NCI-H2171 treated with DMSO at 0.1 percent for 48 hours (cell line): ENCODE measurements around the gene HBM.
A peak's percentile ranks its signal among the peaks of the same experiment; 100 is the strongest.
"Not testable (repeated sequence)": the region's sequence is repeated elsewhere in the genome, so short reads cannot be mapped to it uniquely, and the experiment has no call there.

Experiments used
- DNase-seq: peaks from one replicate; lab custom pipeline; 2025; lab: John Stamatoyannopoulos, UW

The HBM gene

GRCh38 chr16:185213-185612 lies 19.4 kb downstream of the HBM start:
- DNase-seq, result no peak

- no peak for DNase-seq
Measured at GRCh38 chr16:185691-186090, 19.9 kb downstream of the HBM start.

GRCh38 chr16:187330-187729 lies 21.6 kb downstream of the HBM start:
- DNase-seq, result no peak

- DNase-seq, result peak; percentile 32
Measured at GRCh38 chr16:188674-189073, 22.9 kb downstream of the HBM start.

GRCh38 chr16:189604-190186 lies 23.9 kb downstream of the HBM start:
- DNase-seq, result no peak

GRCh38 chr16:191831-192230 lies 26.1 kb downstream of the HBM start:
- no peak for DNase-seq

- no peak for DNase-seq
Measured at GRCh38 chr16:192686-193085, 26.9 kb downstream of the HBM start.

GRCh38 chr16:193441-193840 lies 27.7 kb downstream of the HBM start:
- DNase-seq, result no peak

- no peak for DNase-seq
Measured at GRCh38 chr16:194516-194915, 28.7 kb downstream of the HBM start.

- peak; percentile 61 for DNase-seq
Measured at GRCh38 chr16:200388-200787, 34.6 kb downstream of the HBM start.

- DNase-seq, result no peak
Measured at GRCh38 chr16:203246-203645, 37.5 kb downstream of the HBM start.

- DNase-seq, result not testable (repeated sequence)
Measured at GRCh38 chr16:204046-204445, 38.3 kb downstream of the HBM start.

GRCh38 chr16:209359-209758 lies 43.6 kb downstream of the HBM start:
- DNase-seq, result not testable (repeated sequence)

GRCh38 chr16:211631-212180 lies 45.9 kb downstream of the HBM start:
- DNase-seq, result not testable (repeated sequence)

GRCh38 chr16:212999-213398 lies 47.2 kb downstream of the HBM start:
- no peak for DNase-seq
